ENCODE data around the gene AIPL1. TPM values are rescaled to one million over a fixed set of nuclear protein-coding genes. Genes with fewer than 3 reads are reported as not detected.

AIPL1 gene
- total and polyA plus RNA-seq, 10 of the 15 experiments (the other 5 are each of a cell fraction or from before 2014, with no cell fraction given), result not detected

- BruUV-seq (replicated peaks), result no TSS peak
- H3K4me2 ChIP-seq (ENCODE audit: control insufficient read depth, insufficient read depth), result peak overlapping the region; percentile 89
- H2AFZ ChIP-seq (ENCODE audit: control insufficient read depth, low read depth, low read length), result peak overlapping the region; percentile 58
- no peaks in the 10 kb centered on the region for H3K27me3 ChIP-seq (replicated peaks in 1 of 2; ENCODE audit: control insufficient read depth in 2 of 2, insufficient read depth in 2 of 2, low read length in 1 of 2)
- no peaks in the 10 kb centered on the region for H3K9me3 ChIP-seq (replicated peaks; ENCODE audit: control insufficient read depth, insufficient read depth, low read length)
- intact Hi-C loops (cut with micrococcal nuclease; ENCODE audit: unreplicated experiment) (no loop called here), in situ Hi-C loops (cut with MboI) (no loop called here)
- no peak for DNase-seq (ENCODE audit: low read depth, low spot score)
- peak overlapping the region; percentile 67 for H3K9ac ChIP-seq (ENCODE audit: control insufficient read depth, insufficient read depth, low read length)
- SMC1A ChIA-PET (ENCODE audit: uncharacterized antibody, unreplicated experiment), result no interaction called here
- H3K27ac ChIP-seq (ENCODE audit: control insufficient read depth, insufficient read depth), result peak overlapping the region; percentile 33; the same call in 1 of the 2 replicates
- CTCF ChIA-PET, result interaction anchor here (1.0 kb wide), 1 partner anchor 9 kb away, joined by 3 read pairs; no protein-coding TSS in a partner anchor
- TF ChIP-seq KAT2A (conservative IDR thresholded peaks at IDR 0.05; ENCODE audit: control insufficient read depth, low read depth, low read length) (no peak), POLR2AphosphoS5 (IDR thresholded peaks at IDR 0.05; ENCODE audit: low read length) (no peak), BRCA1 (IDR thresholded peaks at IDR 0.05; ENCODE audit: low read depth, low read length) (no peak), JUND (IDR thresholded peaks at IDR 0.05; ENCODE audit: low read depth, low read length) (no peak), SRF (IDR thresholded peaks at IDR 0.05; ENCODE audit: low read depth in 2 of 2, low read length in 2 of 2) (no peak), TCF7 (IDR thresholded peaks at IDR 0.05; ENCODE audit: borderline replicate concordance) (no peak), PML (IDR thresholded peaks at IDR 0.05; ENCODE audit: low read length) (no peak), ZSCAN29 (IDR thresholded peaks at IDR 0.05) (no peak), SIN3A (IDR thresholded peaks at IDR 0.05; ENCODE audit: low read depth, low read length) (no peak), ATF3 (IDR thresholded peaks at IDR 0.05; ENCODE audit: borderline replicate concordance, extremely low read depth, low read depth, low read length) (no peak), RAD21 (IDR thresholded peaks at IDR 0.05; ENCODE audit: insufficient read depth, low read depth, low read length) (no peak)
- peaks cover 8% of the 10 kb centered on the region for H3K4me1 ChIP-seq (ENCODE audit: control insufficient read depth, insufficient read depth, low read length)
- no peak for FAIRE-seq
- RAD21 ChIA-PET (ENCODE audit: unreplicated experiment), result interaction anchor here (0.9 kb wide), 1 partner anchor 638 kb away, joined by 3 read pairs; no protein-coding TSS in a partner anchor
- no peaks in the 10 kb centered on the region for H4K20me1 ChIP-seq (ENCODE audit: control insufficient read depth, insufficient read depth)
- H3K79me2 ChIP-seq (ENCODE audit: control insufficient read depth, insufficient read depth, low read length), result no peaks in the 10 kb centered on the region
- ATAC-seq, result no peak
- H3K36me3 ChIP-seq (ENCODE audit: control insufficient read depth in 2 of 2, insufficient read depth in 2 of 2, low read length in 1 of 2), result peaks cover 0 to 3% of the 10 kb centered on the region in 2 experiments; a peak in 1 of 4 replicates
- WGBS (ENCODE audit: insufficient coverage, insufficient replicate concordance, low lambda C conversion rate, missing lambda C conversion rate), result 47% methylated on average over 36 of the region's 36 CpGs
- peak overlapping the region; percentile 60; the same call in 1 of the 2 replicates for H3K4me3 ChIP-seq
- POLR2A ChIA-PET, result interaction anchor here (0.5 to 0.6 kb wide), 2 partner anchors 80 to 1160 kb away, joined by 3 read pairs; no protein-coding TSS in a partner anchor
These were observed 9.8 kb upstream of the AIPL1 start for GRCh38 chr17:6444571-6445335.
